ENCODE data around the gene PTPRA. TPM values are rescaled to one million over a fixed set of nuclear protein-coding genes. Genes with fewer than 3 reads are reported as not detected.

Gene PTPRA
- total and polyA plus RNA-seq, 2 of the 13 experiments (the other 11 are each of a cell fraction or from before 2014, with no cell fraction given) = 47.2 to 127 TPM

DNA sequence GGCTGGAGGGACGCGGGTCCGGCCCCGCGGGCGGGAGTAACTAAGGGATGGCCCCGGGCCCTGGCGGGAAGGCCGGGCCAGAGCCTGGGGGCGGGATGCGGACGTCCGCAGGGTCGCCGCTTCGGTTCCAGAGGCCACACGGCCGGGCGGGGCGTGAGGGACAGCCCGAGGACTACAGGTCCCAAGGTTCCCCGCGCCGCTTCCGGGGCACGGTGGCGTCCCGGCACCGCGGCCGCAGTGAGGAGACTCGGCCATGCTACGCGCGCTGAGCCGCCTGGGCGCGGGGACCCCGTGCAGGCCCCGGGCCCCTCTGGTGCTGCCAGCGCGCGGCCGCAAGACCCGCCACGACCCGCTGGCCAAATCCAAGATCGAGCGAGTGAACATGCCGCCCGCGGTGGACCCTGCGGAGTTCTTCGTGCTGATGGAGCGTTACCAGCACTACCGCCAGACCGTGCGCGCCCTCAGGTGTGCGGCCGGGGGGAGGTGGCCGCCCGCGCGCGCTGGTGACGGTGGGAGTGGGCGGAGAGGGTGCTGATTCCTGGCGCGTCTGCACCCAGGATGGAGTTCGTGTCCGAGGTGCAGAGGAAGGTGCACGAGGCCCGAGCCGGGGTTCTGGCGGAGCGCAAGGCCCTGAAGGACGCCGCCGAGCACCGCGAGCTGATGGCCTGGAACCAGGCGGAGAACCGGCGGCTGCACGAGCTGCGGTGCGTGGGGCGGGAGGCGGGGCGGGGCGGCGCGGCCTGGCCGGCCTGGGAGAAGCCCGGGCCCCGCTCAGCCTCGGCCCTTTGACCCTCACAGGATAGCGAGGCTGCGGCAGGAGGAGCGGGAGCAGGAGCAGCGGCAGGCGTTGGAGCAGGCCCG lies 172.8 kb downstream of the PTPRA start, which contains the start of gene MRPS26 (continued):
- TF ChIP-seq, protein P1, sequence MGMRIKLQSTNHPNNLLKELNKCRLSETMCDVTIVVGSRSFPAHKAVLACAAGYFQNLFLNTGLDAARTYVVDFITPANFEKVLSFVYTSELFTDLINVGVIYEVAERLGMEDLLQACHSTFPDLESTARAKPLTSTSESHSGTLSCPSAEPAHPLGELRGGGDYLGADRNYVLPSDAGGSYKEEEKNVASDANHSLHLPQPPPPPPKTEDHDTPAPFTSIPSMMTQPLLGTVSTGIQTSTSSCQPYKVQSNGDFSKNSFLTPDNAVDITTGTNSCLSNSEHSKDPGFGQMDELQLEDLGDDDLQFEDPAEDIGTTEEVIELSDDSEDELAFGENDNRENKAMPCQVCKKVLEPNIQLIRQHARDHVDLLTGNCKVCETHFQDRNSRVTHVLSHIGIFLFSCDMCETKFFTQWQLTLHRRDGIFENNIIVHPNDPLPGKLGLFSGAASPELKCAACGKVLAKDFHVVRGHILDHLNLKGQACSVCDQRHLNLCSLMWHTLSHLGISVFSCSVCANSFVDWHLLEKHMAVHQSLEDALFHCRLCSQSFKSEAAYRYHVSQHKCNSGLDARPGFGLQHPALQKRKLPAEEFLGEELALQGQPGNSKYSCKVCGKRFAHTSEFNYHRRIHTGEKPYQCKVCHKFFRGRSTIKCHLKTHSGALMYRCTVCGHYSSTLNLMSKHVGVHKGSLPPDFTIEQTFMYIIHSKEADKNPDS (CRISPR knock-in tag; IDR thresholded peaks at IDR 0.05) = no peak; the same call in 1 of the 2 replicates
- TF ChIP-seq HNRNPH1 (optimal IDR thresholded peaks at IDR 0.05; ENCODE audit: low read depth, low read length) (peak; percentile 37), GZF1 (CRISPR knock-in tag; IDR thresholded peaks at IDR 0.05) (no peak; the same call in none of the 2 replicates), RFXAP (CRISPR knock-in tag; IDR thresholded peaks at IDR 0.05; ENCODE audit: borderline replicate concordance) (peak; percentile 89), PCBP1 (IDR thresholded peaks at IDR 0.05; ENCODE audit: borderline replicate concordance, low read depth, low read length) (peak; percentile 93), XBP1 (CRISPR knock-in tag; IDR thresholded peaks at IDR 0.05) (no peak; the same call in 1 of the 2 replicates), TAF1 (CRISPR knock-in tag; IDR thresholded peaks at IDR 0.05) (peak; percentile 92), MLLT10 (CRISPR knock-in tag; IDR thresholded peaks at IDR 0.05) (no peak), TMF1 (CRISPR knock-in tag; IDR thresholded peaks at IDR 0.05; ENCODE audit: low read depth) (no peak; the same call in 1 of the 2 replicates), ZNF749 (CRISPR knock-in tag; IDR thresholded peaks at IDR 0.05; ENCODE audit: borderline replicate concordance) (peak; percentile 97), ZNF333 (CRISPR knock-in tag; IDR thresholded peaks at IDR 0.05; ENCODE audit: borderline replicate concordance) (peak; percentile 80; the same call in 1 of the 2 replicates)
- TF ChIP-seq, protein P2, sequence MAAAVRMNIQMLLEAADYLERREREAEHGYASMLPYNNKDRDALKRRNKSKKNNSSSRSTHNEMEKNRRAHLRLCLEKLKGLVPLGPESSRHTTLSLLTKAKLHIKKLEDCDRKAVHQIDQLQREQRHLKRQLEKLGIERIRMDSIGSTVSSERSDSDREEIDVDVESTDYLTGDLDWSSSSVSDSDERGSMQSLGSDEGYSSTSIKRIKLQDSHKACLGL (CRISPR knock-in tag; IDR thresholded peaks at IDR 0.05) = peak; percentile 96
- TF ChIP-seq, protein P3, sequence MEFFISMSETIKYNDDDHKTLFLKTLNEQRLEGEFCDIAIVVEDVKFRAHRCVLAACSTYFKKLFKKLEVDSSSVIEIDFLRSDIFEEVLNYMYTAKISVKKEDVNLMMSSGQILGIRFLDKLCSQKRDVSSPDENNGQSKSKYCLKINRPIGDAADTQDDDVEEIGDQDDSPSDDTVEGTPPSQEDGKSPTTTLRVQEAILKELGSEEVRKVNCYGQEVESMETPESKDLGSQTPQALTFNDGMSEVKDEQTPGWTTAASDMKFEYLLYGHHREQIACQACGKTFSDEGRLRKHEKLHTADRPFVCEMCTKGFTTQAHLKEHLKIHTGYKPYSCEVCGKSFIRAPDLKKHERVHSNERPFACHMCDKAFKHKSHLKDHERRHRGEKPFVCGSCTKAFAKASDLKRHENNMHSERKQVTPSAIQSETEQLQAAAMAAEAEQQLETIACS (CRISPR knock-in tag; IDR thresholded peaks at IDR 0.05) = peak; percentile 89
- TF ChIP-seq, protein P4, sequence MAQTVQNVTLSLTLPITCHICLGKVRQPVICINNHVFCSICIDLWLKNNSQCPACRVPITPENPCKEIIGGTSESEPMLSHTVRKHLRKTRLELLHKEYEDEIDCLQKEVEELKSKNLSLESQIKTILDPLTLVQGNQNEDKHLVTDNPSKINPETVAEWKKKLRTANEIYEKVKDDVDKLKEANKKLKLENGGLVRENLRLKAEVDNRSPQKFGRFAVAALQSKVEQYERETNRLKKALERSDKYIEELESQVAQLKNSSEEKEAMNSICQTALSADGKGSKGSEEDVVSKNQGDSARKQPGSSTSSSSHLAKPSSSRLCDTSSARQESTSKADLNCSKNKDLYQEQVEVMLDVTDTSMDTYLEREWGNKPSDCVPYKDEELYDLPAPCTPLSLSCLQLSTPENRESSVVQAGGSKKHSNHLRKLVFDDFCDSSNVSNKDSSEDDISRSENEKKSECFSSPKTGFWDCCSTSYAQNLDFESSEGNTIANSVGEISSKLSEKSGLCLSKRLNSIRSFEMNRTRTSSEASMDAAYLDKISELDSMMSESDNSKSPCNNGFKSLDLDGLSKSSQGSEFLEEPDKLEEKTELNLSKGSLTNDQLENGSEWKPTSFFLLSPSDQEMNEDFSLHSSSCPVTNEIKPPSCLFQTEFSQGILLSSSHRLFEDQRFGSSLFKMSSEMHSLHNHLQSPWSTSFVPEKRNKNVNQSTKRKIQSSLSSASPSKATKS (CRISPR knock-in tag; IDR thresholded peaks at IDR 0.05) = no peak
- TF ChIP-seq, protein P5, sequence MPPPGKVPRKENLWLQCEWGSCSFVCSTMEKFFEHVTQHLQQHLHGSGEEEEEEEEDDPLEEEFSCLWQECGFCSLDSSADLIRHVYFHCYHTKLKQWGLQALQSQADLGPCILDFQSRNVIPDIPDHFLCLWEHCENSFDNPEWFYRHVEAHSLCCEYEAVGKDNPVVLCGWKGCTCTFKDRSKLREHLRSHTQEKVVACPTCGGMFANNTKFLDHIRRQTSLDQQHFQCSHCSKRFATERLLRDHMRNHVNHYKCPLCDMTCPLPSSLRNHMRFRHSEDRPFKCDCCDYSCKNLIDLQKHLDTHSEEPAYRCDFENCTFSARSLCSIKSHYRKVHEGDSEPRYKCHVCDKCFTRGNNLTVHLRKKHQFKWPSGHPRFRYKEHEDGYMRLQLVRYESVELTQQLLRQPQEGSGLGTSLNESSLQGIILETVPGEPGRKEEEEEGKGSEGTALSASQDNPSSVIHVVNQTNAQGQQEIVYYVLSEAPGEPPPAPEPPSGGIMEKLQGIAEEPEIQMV (CRISPR knock-in tag; IDR thresholded peaks at IDR 0.05; ENCODE audit: low read depth) = peak; percentile 98
- TF ChIP-seq, protein P6, sequence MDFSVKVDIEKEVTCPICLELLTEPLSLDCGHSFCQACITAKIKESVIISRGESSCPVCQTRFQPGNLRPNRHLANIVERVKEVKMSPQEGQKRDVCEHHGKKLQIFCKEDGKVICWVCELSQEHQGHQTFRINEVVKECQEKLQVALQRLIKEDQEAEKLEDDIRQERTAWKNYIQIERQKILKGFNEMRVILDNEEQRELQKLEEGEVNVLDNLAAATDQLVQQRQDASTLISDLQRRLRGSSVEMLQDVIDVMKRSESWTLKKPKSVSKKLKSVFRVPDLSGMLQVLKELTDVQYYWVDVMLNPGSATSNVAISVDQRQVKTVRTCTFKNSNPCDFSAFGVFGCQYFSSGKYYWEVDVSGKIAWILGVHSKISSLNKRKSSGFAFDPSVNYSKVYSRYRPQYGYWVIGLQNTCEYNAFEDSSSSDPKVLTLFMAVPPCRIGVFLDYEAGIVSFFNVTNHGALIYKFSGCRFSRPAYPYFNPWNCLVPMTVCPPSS (IDR thresholded peaks at IDR 0.05) = no peak
